ENCODE results near the gene NPAS4.
"Not testable (repeated sequence)": the region's sequence is repeated elsewhere in the genome, so short reads cannot be mapped to it uniquely, and the experiment has no call there.

The NPAS4 gene

GRCh38 chr11:66420671-66421476 is at the start of gene NPAS4:
Gene NPAS4, plus strand, starts transcription at chr11:66421035. Its CDS starts 145 bp downstream, at chr11:66421180.
- in situ Hi-C loops (cut with MboI; ENCODE audit: low sequenced_read_pairs) = loop anchor here (25.0 kb wide), 2 partner anchors 266 to 416 kb away; partner anchors contain the start of genes RBM4B and RCE1

DNA sequence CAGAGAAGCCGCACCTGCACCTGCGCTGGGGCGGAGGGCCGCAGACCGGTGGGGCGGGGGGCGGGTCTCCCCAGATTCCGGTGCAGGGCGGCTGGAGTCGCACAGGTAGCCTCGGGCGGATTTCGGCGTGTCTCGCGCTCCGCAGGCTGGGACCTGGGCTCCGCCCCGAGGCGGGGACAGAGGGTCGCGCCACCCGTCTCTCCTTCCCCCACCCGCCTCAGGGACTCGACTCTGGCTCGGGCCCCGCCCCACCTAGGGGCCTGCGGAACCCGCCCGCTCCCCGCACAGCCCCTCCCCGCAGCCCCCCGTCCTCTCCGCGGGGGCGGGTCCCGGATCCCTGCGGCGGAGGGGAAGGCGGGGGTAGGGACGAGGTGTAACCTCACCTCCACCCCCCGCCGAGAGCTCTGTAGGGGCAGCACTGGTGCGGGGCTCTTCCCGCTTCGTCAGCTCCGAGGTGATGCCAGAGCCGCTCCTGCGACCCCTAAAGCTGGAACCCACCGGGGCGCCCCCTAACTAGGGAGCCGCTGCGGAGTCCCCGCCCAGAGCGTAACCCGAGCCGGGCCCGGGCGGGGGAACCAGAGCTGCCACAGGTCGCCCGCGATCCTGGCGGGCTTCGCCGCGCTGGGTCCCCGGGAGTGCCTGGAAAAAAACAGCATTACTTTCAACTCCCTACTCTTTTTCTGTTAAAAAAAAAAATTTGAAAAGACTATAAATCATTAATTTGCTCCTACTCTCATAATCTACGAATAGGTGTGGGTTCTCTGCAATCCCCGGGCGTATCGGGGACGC is 49.0 kb upstream of the NPAS4 start, which contains the start of gene SLC29A2:
Gene SLC29A2 (minus strand): TSS at position 134 of the 789 bp plus-strand sequence. CDS start 169 bp downstream, outside the sequence.
- in situ Hi-C loops (cut with MboI; ENCODE audit: low sequenced_read_pairs) = no loop called here

DNA sequence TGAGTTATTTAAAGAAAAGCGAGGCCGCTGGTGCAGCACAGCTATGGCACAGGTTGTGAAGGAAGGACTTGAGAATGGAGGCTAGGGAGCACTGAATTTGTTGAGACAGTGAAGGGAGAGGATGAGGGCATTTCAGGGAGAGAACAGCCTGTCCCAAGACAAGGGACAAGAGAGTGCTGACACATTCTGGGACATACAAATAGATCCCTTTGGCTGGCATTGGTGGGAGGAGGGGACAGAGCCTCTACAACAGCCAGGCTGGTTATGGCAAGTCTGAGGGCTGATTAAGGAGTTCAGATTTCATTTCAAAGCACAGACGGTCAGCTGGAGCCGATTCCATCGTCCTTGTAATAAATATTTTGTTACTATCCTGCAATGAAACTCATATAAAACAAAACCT is 47.6 kb upstream of the NPAS4 start:
- in situ Hi-C loops (cut with MboI; ENCODE audit: low sequenced_read_pairs) = no loop called here

- in situ Hi-C loops (cut with MboI; ENCODE audit: low sequenced_read_pairs) = not testable (repeated sequence)
These were observed 47.0 kb upstream of the NPAS4 start for GRCh38 chr11:66373690-66374287.

DNA sequence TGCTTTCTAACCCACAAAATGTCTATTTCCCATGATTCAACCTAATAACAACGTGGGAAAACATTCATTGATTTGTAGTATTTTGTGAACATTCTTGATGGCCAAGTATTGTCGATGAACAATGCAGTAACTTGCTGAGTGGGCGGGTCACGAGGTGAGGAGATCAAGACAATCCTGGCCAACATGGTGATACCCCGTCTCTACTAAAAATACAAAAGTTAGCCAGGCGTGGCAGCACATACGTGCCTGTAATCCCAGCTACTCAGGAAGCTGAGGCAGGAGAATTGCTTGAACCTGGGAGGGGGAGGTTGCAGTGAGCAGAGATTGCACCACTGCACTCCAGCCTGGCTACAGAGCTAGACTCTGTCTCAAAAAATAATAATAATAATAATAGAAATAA is 40.6 kb upstream of the NPAS4 start:
- in situ Hi-C loops (cut with MboI; ENCODE audit: low sequenced_read_pairs) = not testable (repeated sequence)

DNA sequence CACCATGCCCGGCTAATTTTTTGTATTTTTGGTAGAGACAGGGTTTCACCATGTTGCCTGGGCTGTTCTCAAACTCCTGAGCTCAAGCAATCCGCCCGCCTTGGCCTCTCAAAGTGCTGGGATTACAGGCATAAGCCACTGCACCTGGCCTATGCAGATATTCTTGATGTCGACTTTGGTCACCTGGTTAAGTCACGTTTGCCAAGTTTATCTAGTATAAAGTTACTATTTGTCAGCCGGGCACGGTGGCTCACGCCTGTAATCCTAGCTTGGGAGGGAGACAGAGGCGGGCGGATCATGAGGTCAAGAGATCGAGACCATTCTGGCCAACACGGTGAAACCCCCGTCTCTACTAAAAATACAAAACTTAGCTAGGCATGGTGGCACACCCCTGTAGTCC is 36.5 kb upstream of the NPAS4 start:
- in situ Hi-C loops (cut with MboI; ENCODE audit: low sequenced_read_pairs) = not testable (repeated sequence)

GRCh38 chr11:66386171-66387069 is 34.4 kb upstream of the NPAS4 start:
- in situ Hi-C loops (cut with MboI; ENCODE audit: low sequenced_read_pairs) = no loop called here

- in situ Hi-C loops (cut with MboI; ENCODE audit: low sequenced_read_pairs) = no loop called here
These were observed 32.0 kb upstream of the NPAS4 start for GRCh38 chr11:66388780-66389386.

DNA sequence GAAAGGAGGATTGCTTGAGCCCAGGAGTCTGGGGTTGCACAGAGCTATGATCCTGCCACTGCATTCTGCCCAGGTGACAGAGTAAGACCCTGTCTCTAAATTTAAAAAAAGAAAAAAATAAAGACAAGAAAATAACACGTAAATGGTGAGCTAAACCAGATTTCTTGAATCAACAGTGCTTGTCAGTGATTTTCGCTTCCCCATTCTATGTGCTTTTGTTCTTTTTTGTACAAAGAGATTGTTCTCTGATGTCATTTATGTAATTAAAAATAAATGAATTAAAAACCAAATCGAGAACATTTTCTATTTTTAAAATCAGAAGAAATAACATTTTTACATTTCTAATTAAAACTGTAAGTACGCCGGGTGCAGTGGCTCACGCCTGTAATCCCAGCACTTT is 29.5 kb upstream of the NPAS4 start:
- in situ Hi-C loops (cut with MboI; ENCODE audit: low sequenced_read_pairs) = no loop called here

DNA sequence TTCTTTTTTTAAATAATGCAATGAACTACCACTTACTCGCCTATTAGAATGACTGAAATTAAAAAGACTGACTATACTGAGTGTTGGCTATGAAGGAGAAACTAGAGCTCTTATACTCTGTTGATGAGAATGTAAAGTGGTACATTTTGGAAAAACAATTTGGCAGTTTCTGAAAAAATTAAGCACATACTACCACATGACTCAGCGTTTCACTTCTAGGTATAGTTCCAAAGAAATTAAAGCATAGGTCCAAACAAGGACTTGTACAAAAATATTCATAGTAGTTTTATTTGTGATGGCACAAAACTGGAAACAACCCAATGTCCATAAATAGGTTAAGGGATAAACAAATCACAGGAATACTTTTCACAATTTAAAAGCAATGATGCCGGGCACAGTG is 26.9 kb upstream of the NPAS4 start:
- in situ Hi-C loops (cut with MboI; ENCODE audit: low sequenced_read_pairs) = no loop called here

DNA sequence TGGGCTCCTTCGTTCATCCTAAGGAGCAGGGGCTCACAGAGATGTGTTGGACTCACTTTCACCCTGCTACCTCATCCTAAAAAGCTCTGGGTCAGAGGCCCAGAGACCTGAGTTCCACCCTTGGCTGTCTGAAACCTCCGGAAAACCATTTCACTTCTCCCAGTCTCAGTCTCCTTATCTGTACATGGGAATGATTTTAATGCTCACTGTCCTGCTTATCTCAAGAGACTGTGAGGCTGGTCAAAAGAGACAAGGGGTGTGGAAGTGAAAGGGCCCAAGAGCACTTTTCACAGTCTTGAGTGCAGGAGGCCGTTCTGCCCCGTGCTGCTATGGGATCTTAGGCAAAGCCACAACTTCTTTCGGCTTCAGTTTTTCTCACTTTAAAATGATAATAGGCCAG is 13.2 kb upstream of the NPAS4 start:
- in situ Hi-C loops (cut with MboI; ENCODE audit: low sequenced_read_pairs) = loop anchor here (25.0 kb wide), 2 partner anchors 280 to 430 kb away; partner anchors contain the start of genes RBM4B and RCE1

DNA sequence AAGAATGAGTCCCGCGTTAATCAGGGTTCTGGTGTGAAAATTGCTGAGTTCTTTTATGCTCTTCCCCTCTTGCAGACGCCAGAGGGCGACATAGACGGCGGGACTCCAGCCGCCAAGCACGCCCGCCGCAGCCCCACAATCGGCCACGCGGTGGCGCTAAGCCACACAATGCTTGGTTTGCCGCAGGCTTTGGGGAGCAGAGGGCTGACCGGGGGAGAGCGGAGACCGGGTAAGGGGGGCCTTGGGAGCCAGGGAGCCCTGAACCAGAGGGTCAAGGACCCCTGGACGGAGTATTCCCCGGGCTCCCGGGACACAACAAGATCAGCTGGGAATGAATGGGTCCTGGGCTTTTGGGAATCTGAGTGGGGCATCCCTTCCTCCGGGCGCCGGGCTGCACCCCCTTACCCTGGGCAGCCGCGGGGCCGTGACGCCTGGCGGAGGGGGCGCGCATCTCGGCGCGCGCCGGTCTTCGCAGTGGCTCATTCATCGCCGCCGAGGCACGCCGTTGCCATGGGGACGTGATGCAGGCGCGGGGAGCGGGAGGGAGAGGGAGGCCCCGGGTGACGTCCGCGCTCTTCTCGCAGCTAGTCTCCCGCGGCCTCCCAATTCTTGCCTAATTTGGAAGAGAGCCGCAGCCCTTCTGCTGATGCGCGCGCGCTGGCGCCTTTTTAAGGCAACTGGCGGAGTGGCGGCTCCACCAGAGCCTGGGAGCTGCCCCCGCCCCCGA is 12.2 kb upstream of the NPAS4 start:
- in situ Hi-C loops (cut with MboI; ENCODE audit: low sequenced_read_pairs) = loop anchor here (25.0 kb wide), 2 partner anchors 279 to 429 kb away; partner anchors contain the start of genes RBM4B and RCE1

GRCh38 chr11:66409226-66409625 is 11.6 kb upstream of the NPAS4 start:
- in situ Hi-C loops (cut with MboI; ENCODE audit: low sequenced_read_pairs) = loop anchor here (25.0 kb wide), 2 partner anchors 278 to 428 kb away; partner anchors contain the start of genes RBM4B and RCE1

GRCh38 chr11:66410191-66410590 is 10.6 kb upstream of the NPAS4 start:
- in situ Hi-C loops (cut with MboI; ENCODE audit: low sequenced_read_pairs) = loop anchor here (25.0 kb wide), 2 partner anchors 277 to 427 kb away; partner anchors contain the start of genes RBM4B and RCE1

- in situ Hi-C loops (cut with MboI; ENCODE audit: low sequenced_read_pairs) = loop anchor here (25.0 kb wide), 2 partner anchors 276 to 426 kb away; partner anchors contain the start of genes RBM4B and RCE1
These were observed 9.5 kb upstream of the NPAS4 start for GRCh38 chr11:66411323-66411722.

- in situ Hi-C loops (cut with MboI; ENCODE audit: low sequenced_read_pairs) = loop anchor here (25.0 kb wide), 2 partner anchors 275 to 425 kb away; partner anchors contain the start of genes RBM4B and RCE1
These were observed 8.7 kb upstream of the NPAS4 start for GRCh38 chr11:66412110-66412509.

- in situ Hi-C loops (cut with MboI; ENCODE audit: low sequenced_read_pairs) = loop anchor here (25.0 kb wide), 2 partner anchors 274 to 424 kb away; partner anchors contain the start of genes RBM4B and RCE1
These were observed 7.7 kb upstream of the NPAS4 start for GRCh38 chr11:66413167-66413566.

- in situ Hi-C loops (cut with MboI; ENCODE audit: low sequenced_read_pairs) = loop anchor here (25.0 kb wide), 2 partner anchors 273 to 423 kb away; partner anchors contain the start of genes RBM4B and RCE1
These were observed 6.5 kb upstream of the NPAS4 start for GRCh38 chr11:66414120-66414934.

Data from HL-60/S4 treated with retinoic acid at 250 ng/mL for 4 days and 3 days (cell line).